Measurements from ENCODE around the gene TOMM22. TPM values are rescaled to one million over a fixed set of nuclear protein-coding genes. Genes with fewer than 3 reads are reported as not detected.

Gene TOMM22
- polyA plus RNA-seq, 1 donor: 79.4 TPM

DNA sequence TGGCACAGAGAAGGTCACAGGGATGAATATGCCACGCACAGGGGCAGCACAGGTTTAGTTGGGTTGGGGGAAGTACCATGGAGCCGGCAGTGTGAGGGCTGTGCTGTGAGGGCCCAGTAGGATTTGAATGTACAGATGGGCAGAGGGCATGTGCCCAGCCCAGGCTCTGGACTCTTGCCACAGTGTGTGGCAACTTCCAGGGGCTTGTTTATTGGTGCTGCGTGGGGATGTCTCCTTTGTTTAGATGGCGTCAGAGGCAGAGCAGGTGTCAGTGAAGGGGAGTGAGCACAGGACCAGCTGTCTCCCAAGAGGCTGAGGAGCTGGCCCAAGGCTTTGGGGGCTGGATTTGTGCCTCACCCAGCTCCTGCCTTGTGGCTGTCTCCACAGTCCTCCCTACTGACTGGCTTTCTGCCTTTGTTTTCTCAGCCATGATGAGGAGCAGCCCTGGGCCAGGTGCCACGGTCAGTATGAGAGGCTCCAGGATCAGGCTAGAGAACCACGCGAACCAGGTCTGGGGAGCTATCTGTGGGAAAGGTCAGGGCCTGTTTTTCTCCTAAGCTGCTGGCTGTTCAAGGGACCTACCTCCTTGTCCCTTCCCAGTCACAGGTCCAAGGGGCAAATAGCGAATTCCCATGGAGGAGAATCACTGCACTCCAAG is 52.1 kb downstream of the TOMM22 start:
- DNase-seq (ENCODE audit: low read depth): no peak

DNA sequence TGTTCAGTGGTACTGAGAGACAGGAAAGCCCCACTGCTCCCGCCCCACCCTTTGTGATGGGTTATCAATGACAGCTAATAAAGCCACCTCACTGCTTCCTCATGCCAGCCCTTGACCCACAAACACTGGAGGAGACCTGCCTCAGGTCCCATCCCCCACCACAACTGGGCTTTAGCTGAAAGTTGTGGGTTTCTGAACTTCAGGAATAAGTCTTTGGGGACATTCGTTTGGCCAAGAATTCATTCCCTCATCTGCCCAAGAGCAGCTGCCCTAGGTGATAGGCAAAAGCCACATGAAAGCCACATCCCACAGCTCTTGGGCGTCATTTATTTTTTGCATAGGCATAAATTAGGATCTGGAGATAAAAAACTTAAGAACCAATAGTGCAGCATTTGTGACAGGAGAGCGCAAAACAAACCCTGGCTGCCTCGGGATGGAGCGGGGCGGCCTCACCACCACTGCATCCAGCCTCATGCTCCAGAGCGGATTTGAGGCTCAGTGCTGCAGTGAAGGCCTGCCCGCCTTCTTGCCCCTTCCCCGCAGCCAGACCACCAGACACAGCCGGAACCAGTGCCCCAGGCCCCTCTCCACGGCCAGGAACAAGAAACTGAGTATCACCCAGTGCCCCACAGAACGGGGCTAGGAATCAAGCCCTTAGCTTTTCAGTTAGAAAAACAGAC is 52.8 kb downstream of the TOMM22 start:
- no peak for DNase-seq (ENCODE audit: low read depth)

Other genes starting within 250 kb of the TOMM22 start
- 0.24 TPM for gene KCNJ4, start 226.8 kb upstream of the TOMM22 start, polyA plus RNA-seq (ENCODE audit: insufficient read length)
- gene KDELR3, start 213.9 kb upstream of the TOMM22 start, polyA plus RNA-seq (ENCODE audit: insufficient read length): 21.4 TPM
- 317 TPM for gene DDX17, start 175.6 kb upstream of the TOMM22 start, polyA plus RNA-seq (ENCODE audit: insufficient read length)
- 5.0 TPM for gene DMC1, start 111.8 kb upstream of the TOMM22 start, polyA plus RNA-seq (ENCODE audit: insufficient read length)
- 1.1 TPM for gene FAM227A, start 25.6 kb upstream of the TOMM22 start, polyA plus RNA-seq (ENCODE audit: insufficient read length)
- 32.4 TPM for gene CBY1, start 25.3 kb upstream of the TOMM22 start, polyA plus RNA-seq (ENCODE audit: insufficient read length)
- gene JOSD1, start 19.0 kb downstream of the TOMM22 start, polyA plus RNA-seq (ENCODE audit: insufficient read length): 30.9 TPM
- gene GTPBP1, start 24.0 kb downstream of the TOMM22 start, polyA plus RNA-seq (ENCODE audit: insufficient read length): 32.0 TPM
- 50.6 TPM for gene SUN2, start 74.0 kb downstream of the TOMM22 start, polyA plus RNA-seq (ENCODE audit: insufficient read length)
- gene DNAL4, start 112.2 kb downstream of the TOMM22 start, polyA plus RNA-seq (ENCODE audit: insufficient read length): 12.5 TPM
- 4.9 TPM for gene NPTXR, start 162.1 kb downstream of the TOMM22 start, polyA plus RNA-seq (ENCODE audit: insufficient read length)
- gene CBX6, start 190.3 kb downstream of the TOMM22 start, polyA plus RNA-seq (ENCODE audit: insufficient read length): 24.4 TPM

All from forelimb muscle (tissue), 1 donor.